ENCODE measurements around the gene DIO3. TPM values are rescaled to one million over a fixed set of nuclear protein-coding genes. Genes with fewer than 3 reads are reported as not detected.
"Not testable (repeated sequence)": the region's sequence is repeated elsewhere in the genome, so short reads cannot be mapped to it uniquely, and the experiment has no call there.

The DIO3 gene
- total and polyA plus RNA-seq, 2 of the 13 experiments (the other 11 are each of a cell fraction or from before 2014, with no cell fraction given), result not detected

- Histone ChIP-seq H4K20me1 (ENCODE audit: insufficient read depth, low read length) (no peaks in the 10 kb centered on the region), H3K4me3 (replicated peaks in 1 of 3; ENCODE audit: insufficient read depth in 1 of 3, low read depth in 2 of 3, low read length in 3 of 3) (no peak overlapping the region), H3K9ac (ENCODE audit: insufficient read depth, low read depth, low read length) (no peak overlapping the region), H3K27ac (ENCODE audit: extremely low read length, insufficient read depth, low read length) (no peak overlapping the region), H3K9me3 (ENCODE audit: low read length) (no peaks in the 10 kb centered on the region), H3K36me3 (replicated peaks in 1 of 2; ENCODE audit: control insufficient read depth in 1 of 2, insufficient read depth in 2 of 2, low read length in 2 of 2) (no peaks in the 10 kb centered on the region), H3K79me2 (ENCODE audit: insufficient read depth, low read length) (no peaks in the 10 kb centered on the region), H3K27me3 (ENCODE audit: control insufficient read depth in 1 of 2, insufficient read depth in 2 of 2, low read length in 2 of 2) (peaks cover 3 to 18% of the 10 kb centered on the region in 2 experiments), H3K4me1 (ENCODE audit: insufficient read depth, low read length) (no peaks in the 10 kb centered on the region), H3K4me2 (ENCODE audit: low read depth, low read length) (no peak overlapping the region), H2AFZ (ENCODE audit: low read length) (no peak overlapping the region)
- DNase-seq (ENCODE audit: low spot score) (no peak), ATAC-seq (no peak), FAIRE-seq (no peak)
- in situ Hi-C loops (cut with HindIII; ENCODE audit: extremely low pct_ligation_motif_present, low pct_unique_long_range_greater_than_20kb) (no loop called here), intact Hi-C loops (cut with micrococcal nuclease; ENCODE audit: unreplicated experiment) (no loop called here)
- ChIA-PET POLR2A (no interaction called here), CTCF (ENCODE audit: low intra/inter-chr PET ratio, low total read pairs) (no interaction called here)
- 0% methylated on average over 5 of the region's 5 CpGs for WGBS (ENCODE audit: low lambda C conversion rate)
- TF ChIP-seq RNF2 (conservative IDR thresholded peaks at IDR 0.05; ENCODE audit: low read depth) (no peak), HNF4G (IDR thresholded peaks at IDR 0.05; ENCODE audit: borderline replicate concordance, low read depth, low read length) (no peak), HNF4G (CRISPR knock-in tag; IDR thresholded peaks at IDR 0.05; ENCODE audit: borderline replicate concordance, low read depth) (no peak)
- TF ChIP-seq, protein P1, sequence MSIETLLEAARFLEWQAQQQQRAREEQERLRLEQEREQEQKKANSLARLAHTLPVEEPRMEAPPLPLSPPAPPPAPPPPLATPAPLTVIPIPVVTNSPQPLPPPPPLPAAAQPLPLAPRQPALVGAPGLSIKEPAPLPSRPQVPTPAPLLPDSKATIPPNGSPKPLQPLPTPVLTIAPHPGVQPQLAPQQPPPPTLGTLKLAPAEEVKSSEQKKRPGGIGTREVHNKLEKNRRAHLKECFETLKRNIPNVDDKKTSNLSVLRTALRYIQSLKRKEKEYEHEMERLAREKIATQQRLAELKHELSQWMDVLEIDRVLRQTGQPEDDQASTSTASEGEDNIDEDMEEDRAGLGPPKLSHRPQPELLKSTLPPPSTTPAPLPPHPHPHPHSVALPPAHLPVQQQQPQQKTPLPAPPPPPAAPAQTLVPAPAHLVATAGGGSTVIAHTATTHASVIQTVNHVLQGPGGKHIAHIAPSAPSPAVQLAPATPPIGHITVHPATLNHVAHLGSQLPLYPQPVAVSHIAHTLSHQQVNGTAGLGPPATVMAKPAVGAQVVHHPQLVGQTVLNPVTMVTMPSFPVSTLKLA (IDR thresholded peaks at IDR 0.05), result peak; percentile 96
- BruUV-seq (replicated peaks), result no TSS peak
Measured at GRCh38 chr14:101571004-101571403, 9.7 kb downstream of the DIO3 start.

DNA sequence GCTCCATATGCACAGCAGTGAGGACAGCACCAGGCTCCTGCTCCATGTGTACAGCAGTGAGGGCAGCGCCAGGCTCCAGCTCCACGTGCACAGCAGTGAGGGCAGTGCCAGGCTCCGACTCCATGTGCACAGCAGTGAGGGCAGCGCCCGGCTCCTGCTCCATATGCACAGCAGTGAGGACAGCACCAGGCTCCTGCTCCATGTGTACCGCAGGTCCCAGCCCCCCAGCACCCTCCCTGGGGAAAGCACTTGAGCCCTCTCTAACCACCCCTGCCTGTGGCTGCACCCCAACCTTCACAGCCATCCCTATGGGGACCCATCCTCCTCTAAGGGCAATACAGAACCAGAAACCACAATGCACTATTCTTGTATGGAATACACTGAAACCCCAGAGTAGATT lies 11.2 kb downstream of the DIO3 start:
- CTCF ChIA-PET (ENCODE audit: low intra/inter-chr PET ratio, low total read pairs), result not testable (repeated sequence)
- WGBS (ENCODE audit: low lambda C conversion rate), result no CpG with 5 or more reads among the region's 6 CpGs

More for the DNA sequence above, 11.2 kb downstream of the DIO3 start:
- H3K27ac ChIP-seq (ENCODE audit: extremely low read length, insufficient read depth, low read length); H3K9ac ChIP-seq (ENCODE audit: insufficient read depth, low read depth, low read length); DNase-seq (ENCODE audit: low spot score); H4K20me1 ChIP-seq (ENCODE audit: insufficient read depth, low read length); H3K4me2 ChIP-seq (ENCODE audit: low read depth, low read length); H3K9me3 ChIP-seq (ENCODE audit: low read length); H3K36me3 ChIP-seq (replicated peaks in 1 of 2; ENCODE audit: control insufficient read depth in 1 of 2, insufficient read depth in 2 of 2, low read length in 2 of 2); in situ Hi-C loops (cut with HindIII; ENCODE audit: extremely low pct_ligation_motif_present, low pct_unique_long_range_greater_than_20kb); ATAC-seq; H3K79me2 ChIP-seq (ENCODE audit: insufficient read depth, low read length); FAIRE-seq; intact Hi-C loops (cut with micrococcal nuclease; ENCODE audit: unreplicated experiment); H2AFZ ChIP-seq (ENCODE audit: low read length); POLR2A ChIA-PET; H3K4me3 ChIP-seq (replicated peaks in 1 of 3; ENCODE audit: insufficient read depth in 1 of 3, low read depth in 2 of 3, low read length in 3 of 3); H3K4me1 ChIP-seq (ENCODE audit: insufficient read depth, low read length); BruUV-seq (replicated peaks): not testable (repeated sequence)
- H3K27me3 ChIP-seq (ENCODE audit: control insufficient read depth in 1 of 2, insufficient read depth in 2 of 2, low read length in 2 of 2), result peaks cover 2 to 19% of the 10 kb centered on the region in 2 experiments; a peak in 3 of 5 replicates
